ENCODE data around the gene SLC6A3.

Gene SLC6A3

DNA sequence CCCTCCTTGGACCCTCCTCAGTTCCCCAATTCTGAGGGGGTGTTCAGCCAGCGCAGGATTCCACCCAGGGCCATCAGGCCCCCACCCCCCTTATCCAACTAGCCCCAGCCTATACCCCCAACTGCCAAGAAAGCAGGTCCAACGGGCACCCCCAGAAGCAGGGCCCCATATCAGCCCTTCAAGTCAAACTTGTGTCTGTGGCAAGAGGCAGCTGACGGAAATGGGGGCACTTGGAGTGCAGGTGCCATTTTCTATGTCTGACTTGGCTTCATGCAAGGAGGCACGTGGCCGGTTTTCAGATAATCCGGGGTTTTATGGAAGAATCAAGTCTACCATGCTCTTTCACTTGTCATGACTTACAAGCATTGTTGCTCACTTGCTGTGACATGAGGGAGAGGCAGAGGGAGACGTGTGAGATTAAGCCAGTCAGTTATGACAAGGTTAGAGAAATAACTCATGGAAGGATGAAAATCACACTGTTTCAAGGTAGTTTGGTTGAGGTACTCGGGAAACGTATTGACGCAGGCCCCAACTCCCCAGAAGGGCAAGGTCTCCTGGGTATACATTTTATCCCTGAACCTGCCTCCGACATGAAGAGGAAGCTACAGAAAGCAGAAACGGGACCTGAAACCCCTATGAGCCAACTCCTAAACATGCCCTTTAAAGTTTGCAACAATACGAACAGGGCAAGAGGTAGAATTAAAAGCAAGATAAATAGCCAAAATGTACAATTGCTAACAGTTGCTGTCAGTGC, 73.8 kb downstream of the SLC6A3 start:
- Histone ChIP-seq H3K36me3 (ENCODE audit: control insufficient read depth in 1 of 2, insufficient read depth in 2 of 2, low read length in 2 of 2) (no peaks in the 10 kb centered on the region), H3K4me1 (ENCODE audit: control insufficient read depth in 1 of 2, insufficient read depth in 2 of 2, low read length in 2 of 2) (no peaks in the 10 kb centered on the region), H2BK5ac (ENCODE audit: low read depth, low read length, poor library complexity) (no peak overlapping the region), H3K4ac (ENCODE audit: low read depth, low read length) (no peak overlapping the region), H3K4me3 (ENCODE audit: low read depth, low read length) (no peak overlapping the region), H2BK120ac (ENCODE audit: insufficient read depth, low read length, poor library complexity) (no peak overlapping the region), H3K79me2 (ENCODE audit: control insufficient read depth, insufficient read depth, low read length, poor library complexity) (no peaks in the 10 kb centered on the region), H3K79me1 (ENCODE audit: low read length) (no peaks in the 10 kb centered on the region), H4K91ac (ENCODE audit: low read depth, low read length) (no peak overlapping the region), H3K9me3 (ENCODE audit: insufficient read depth, low read depth, low read length) (peaks cover 1% of the 10 kb centered on the region), H3K14ac (ENCODE audit: low read length) (no peak overlapping the region), H3K9ac (ENCODE audit: low read length) (no peak overlapping the region), H4K12ac (ENCODE audit: low read depth, low read length) (no peak overlapping the region), H3K4me2 (ENCODE audit: low read length) (no peak overlapping the region), H2AK5ac (ENCODE audit: low read length) (no peak overlapping the region), H3K18ac (ENCODE audit: low read length) (no peak overlapping the region), H2BK12ac (ENCODE audit: low read length) (no peak overlapping the region), H3K27me3 (ENCODE audit: insufficient read depth, low read length) (no peaks in the 10 kb centered on the region), H3K23ac (ENCODE audit: low read length) (no peak overlapping the region), H2AFZ (ENCODE audit: insufficient read depth, low read length, poor library complexity) (no peak overlapping the region), H4K8ac (ENCODE audit: low read depth, low read length) (no peak overlapping the region), H3K27ac (ENCODE audit: low read depth, low read length) (no peak overlapping the region)
- DNase-seq: no peak
- no CpG with 5 or more reads among the region's 13 CpGs for WGBS (ENCODE audit: extremely low coverage, insufficient coverage, insufficient read length)

DNA sequence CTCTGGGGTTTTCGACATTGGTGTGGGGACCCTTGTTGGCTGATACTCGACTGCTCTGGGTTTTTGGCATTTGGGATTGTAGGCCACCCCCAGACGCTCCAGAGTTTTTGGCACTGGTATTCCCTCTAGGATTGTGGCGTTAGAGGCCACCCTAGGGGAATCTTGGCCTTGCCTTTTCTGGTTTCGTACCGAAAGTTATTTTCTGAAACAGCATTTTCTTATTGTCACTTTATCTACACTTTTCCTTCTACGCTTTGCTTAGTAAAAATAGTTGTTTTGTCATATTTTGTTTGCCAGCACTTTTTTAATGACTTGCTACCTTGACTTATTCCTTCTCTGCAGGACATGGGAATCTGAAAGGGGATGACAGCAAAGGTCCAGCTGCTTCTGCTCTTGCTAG, 75.2 kb downstream of the SLC6A3 start:
- Histone ChIP-seq H3K36me3 (ENCODE audit: control insufficient read depth in 1 of 2, insufficient read depth in 2 of 2, low read length in 2 of 2) (no peaks in the 10 kb centered on the region), H3K27ac (ENCODE audit: low read depth, low read length) (no peak overlapping the region), H3K4me1 (ENCODE audit: control insufficient read depth in 1 of 2, insufficient read depth in 2 of 2, low read length in 2 of 2) (no peaks in the 10 kb centered on the region), H3K4me2 (ENCODE audit: low read length) (no peak overlapping the region), H4K8ac (ENCODE audit: low read depth, low read length) (no peak overlapping the region), H3K18ac (ENCODE audit: low read length) (no peak overlapping the region), H4K91ac (ENCODE audit: low read depth, low read length) (no peak overlapping the region), H3K9ac (ENCODE audit: low read length) (no peak overlapping the region), H3K79me2 (ENCODE audit: control insufficient read depth, insufficient read depth, low read length, poor library complexity) (no peaks in the 10 kb centered on the region), H3K27me3 (ENCODE audit: insufficient read depth, low read length) (no peaks in the 10 kb centered on the region), H2BK12ac (ENCODE audit: low read length) (no peak overlapping the region), H3K79me1 (ENCODE audit: low read length) (no peaks in the 10 kb centered on the region), H3K4me3 (ENCODE audit: low read depth, low read length) (no peak overlapping the region), H3K14ac (ENCODE audit: low read length) (no peak overlapping the region), H3K9me3 (ENCODE audit: insufficient read depth, low read depth, low read length) (peaks cover 1% of the 10 kb centered on the region), H4K12ac (ENCODE audit: low read depth, low read length) (no peak overlapping the region), H2AFZ (ENCODE audit: insufficient read depth, low read length, poor library complexity) (no peak overlapping the region), H2BK120ac (ENCODE audit: insufficient read depth, low read length, poor library complexity) (no peak overlapping the region), H3K4ac (ENCODE audit: low read depth, low read length) (no peak overlapping the region), H3K23ac (ENCODE audit: low read length) (no peak overlapping the region), H2AK5ac (ENCODE audit: low read length) (no peak overlapping the region), H2BK5ac (ENCODE audit: low read depth, low read length, poor library complexity) (no peak overlapping the region)
- WGBS (ENCODE audit: extremely low coverage, insufficient coverage, insufficient read length): no CpG with 5 or more reads among the region's 7 CpGs
- DNase-seq: no peak

DNA sequence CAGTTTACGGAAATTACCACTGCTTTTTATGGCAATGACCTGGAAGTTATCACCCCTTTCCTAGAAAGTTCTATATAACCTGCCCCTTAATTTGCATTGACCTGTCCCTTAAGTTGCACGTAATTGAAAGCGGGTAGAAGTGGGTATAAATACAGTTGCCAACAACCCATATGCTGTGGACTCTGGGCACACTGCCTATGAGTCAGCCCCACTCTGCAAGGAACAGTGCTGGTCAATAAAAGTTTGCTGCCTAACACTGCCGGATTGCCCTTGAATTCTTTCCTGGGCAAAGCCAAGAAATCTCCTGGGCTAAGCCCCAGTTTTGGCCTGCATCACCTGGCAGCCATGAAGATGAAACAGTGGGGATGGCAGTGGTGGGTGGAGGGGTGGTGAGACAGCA, 76.5 kb downstream of the SLC6A3 start:
- WGBS (ENCODE audit: extremely low coverage, insufficient coverage, insufficient read length): no CpG with 5 or more reads among the region's 4 CpGs
- no peaks in the 10 kb centered on the region for H3K27me3 ChIP-seq (ENCODE audit: insufficient read depth, low read length)
- no peaks in the 10 kb centered on the region for H3K4me1 ChIP-seq (ENCODE audit: control insufficient read depth in 1 of 2, insufficient read depth in 2 of 2, low read length in 2 of 2)
- no peak overlapping the region for H3K14ac ChIP-seq (ENCODE audit: low read length)
- H2BK5ac ChIP-seq (ENCODE audit: low read depth, low read length, poor library complexity): no peak overlapping the region
- H3K23ac ChIP-seq (ENCODE audit: low read length): no peak overlapping the region
- no peak overlapping the region for H2AK5ac ChIP-seq (ENCODE audit: low read length)
- H3K79me1 ChIP-seq (ENCODE audit: low read length): no peaks in the 10 kb centered on the region
- H3K4ac ChIP-seq (ENCODE audit: low read depth, low read length): no peak overlapping the region
- no peak overlapping the region for H3K9ac ChIP-seq (ENCODE audit: low read length)
- H3K18ac ChIP-seq (ENCODE audit: low read length): no peak overlapping the region
- H3K4me3 ChIP-seq (ENCODE audit: low read depth, low read length): no peak overlapping the region
- no peak overlapping the region for H3K27ac ChIP-seq (ENCODE audit: low read depth, low read length)
- no peaks in the 10 kb centered on the region for H3K9me3 ChIP-seq (ENCODE audit: insufficient read depth, low read depth, low read length)
- H4K91ac ChIP-seq (ENCODE audit: low read depth, low read length): no peak overlapping the region
- H3K79me2 ChIP-seq (ENCODE audit: control insufficient read depth, insufficient read depth, low read length, poor library complexity): no peaks in the 10 kb centered on the region
- H2BK12ac ChIP-seq (ENCODE audit: low read length): no peak overlapping the region
- H2BK120ac ChIP-seq (ENCODE audit: insufficient read depth, low read length, poor library complexity): no peak overlapping the region
- no peak overlapping the region for H2AFZ ChIP-seq (ENCODE audit: insufficient read depth, low read length, poor library complexity)
- no peak for DNase-seq
- H4K8ac ChIP-seq (ENCODE audit: low read depth, low read length): no peak overlapping the region
- no peak overlapping the region for H4K12ac ChIP-seq (ENCODE audit: low read depth, low read length)
- no peaks in the 10 kb centered on the region for H3K36me3 ChIP-seq (ENCODE audit: control insufficient read depth in 1 of 2, insufficient read depth in 2 of 2, low read length in 2 of 2)
- H3K4me2 ChIP-seq (ENCODE audit: low read length): no peak overlapping the region

DNA sequence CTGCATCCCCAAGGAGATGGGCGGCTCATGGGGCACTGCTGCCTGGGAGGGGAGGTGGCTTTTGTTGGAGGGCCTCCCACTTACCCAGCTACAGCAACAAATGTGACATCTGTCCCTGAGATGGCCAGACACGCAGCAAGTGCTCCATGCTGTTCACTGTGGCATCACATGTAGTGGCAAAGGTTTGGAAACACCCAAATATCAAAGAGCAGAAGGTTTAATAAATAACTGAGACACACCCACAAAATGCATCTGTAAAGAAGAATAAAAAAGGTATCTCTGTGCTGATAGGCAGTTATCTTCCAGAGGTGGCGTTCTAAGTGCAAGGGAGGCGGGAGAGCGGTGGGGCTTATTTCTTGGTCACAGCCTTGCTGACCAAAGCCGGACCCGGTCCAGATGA, 77.0 kb downstream of the SLC6A3 start:
- Histone ChIP-seq H3K4me2 (ENCODE audit: low read length) (no peak overlapping the region), H2AK5ac (ENCODE audit: low read length) (no peak overlapping the region), H3K4me1 (ENCODE audit: control insufficient read depth in 1 of 2, insufficient read depth in 2 of 2, low read length in 2 of 2) (no peaks in the 10 kb centered on the region), H4K91ac (ENCODE audit: low read depth, low read length) (no peak overlapping the region), H3K4me3 (ENCODE audit: low read depth, low read length) (no peak overlapping the region), H3K9me3 (ENCODE audit: insufficient read depth, low read depth, low read length) (no peaks in the 10 kb centered on the region), H2BK120ac (ENCODE audit: insufficient read depth, low read length, poor library complexity) (no peak overlapping the region), H4K8ac (ENCODE audit: low read depth, low read length) (no peak overlapping the region), H3K27ac (ENCODE audit: low read depth, low read length) (no peak overlapping the region), H4K12ac (ENCODE audit: low read depth, low read length) (no peak overlapping the region), H3K79me1 (ENCODE audit: low read length) (no peaks in the 10 kb centered on the region), H3K79me2 (ENCODE audit: control insufficient read depth, insufficient read depth, low read length, poor library complexity) (no peaks in the 10 kb centered on the region), H3K36me3 (ENCODE audit: control insufficient read depth in 1 of 2, insufficient read depth in 2 of 2, low read length in 2 of 2) (no peaks in the 10 kb centered on the region), H3K27me3 (ENCODE audit: insufficient read depth, low read length) (no peaks in the 10 kb centered on the region), H3K9ac (ENCODE audit: low read length) (no peak overlapping the region), H3K14ac (ENCODE audit: low read length) (no peak overlapping the region), H3K4ac (ENCODE audit: low read depth, low read length) (no peak overlapping the region), H3K23ac (ENCODE audit: low read length) (no peak overlapping the region), H3K18ac (ENCODE audit: low read length) (no peak overlapping the region), H2BK5ac (ENCODE audit: low read depth, low read length, poor library complexity) (no peak overlapping the region), H2BK12ac (ENCODE audit: low read length) (no peak overlapping the region), H2AFZ (ENCODE audit: insufficient read depth, low read length, poor library complexity) (no peak overlapping the region)
- no CpG with 5 or more reads among the region's 7 CpGs for WGBS (ENCODE audit: extremely low coverage, insufficient coverage, insufficient read length)
- no peak for DNase-seq
